NCI-H1105 (cell line): ENCODE results near the gene OR13D1.
"Not testable (repeated sequence)": the region's sequence is repeated elsewhere in the genome, so short reads cannot be mapped to it uniquely, and the experiment has no call there.

ENCODE experiments used
- DNase-seq: peaks from one replicate; lab custom pipeline; 2025; lab: John Stamatoyannopoulos, UW

Gene OR13D1, protein sequence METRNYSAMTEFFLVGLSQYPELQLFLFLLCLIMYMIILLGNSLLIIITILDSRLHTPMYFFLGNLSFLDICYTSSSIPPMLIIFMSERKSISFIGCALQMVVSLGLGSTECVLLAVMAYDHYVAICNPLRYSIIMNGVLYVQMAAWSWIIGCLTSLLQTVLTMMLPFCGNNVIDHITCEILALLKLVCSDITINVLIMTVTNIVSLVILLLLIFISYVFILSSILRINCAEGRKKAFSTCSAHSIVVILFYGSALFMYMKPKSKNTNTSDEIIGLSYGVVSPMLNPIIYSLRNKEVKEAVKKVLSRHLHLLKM

GRCh38 chr9:104694218-104694617 is at the start of gene OR13D1:
Gene OR13D1, plus strand, starts transcription at chr9:104694518. Its CDS starts 0 bp downstream, at chr9:104694518.
- DNase-seq, result no peak

GRCh38 chr9:104658496-104659195 is 35.7 kb upstream of the OR13D1 start:
- no peak for DNase-seq

DNA sequence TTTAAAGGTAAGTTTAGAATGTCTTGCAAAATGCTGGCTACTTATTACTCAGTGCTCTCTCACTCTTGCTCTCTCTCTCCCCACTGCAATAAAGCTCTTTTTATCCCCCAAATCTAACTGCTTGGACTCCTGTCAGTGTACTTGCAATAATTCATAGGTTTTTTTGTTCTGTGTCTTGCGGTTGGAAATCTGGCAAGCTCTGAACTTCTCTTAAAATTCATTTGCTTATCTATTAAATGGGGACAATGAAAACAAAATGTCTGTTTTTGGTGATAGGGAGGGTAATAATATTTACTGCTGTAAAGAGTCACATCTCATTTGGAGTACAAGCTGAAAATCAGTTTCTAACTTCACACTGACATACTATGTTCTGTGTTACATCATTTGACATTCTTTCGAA is 18.7 kb upstream of the OR13D1 start:
- no peak for DNase-seq

DNA sequence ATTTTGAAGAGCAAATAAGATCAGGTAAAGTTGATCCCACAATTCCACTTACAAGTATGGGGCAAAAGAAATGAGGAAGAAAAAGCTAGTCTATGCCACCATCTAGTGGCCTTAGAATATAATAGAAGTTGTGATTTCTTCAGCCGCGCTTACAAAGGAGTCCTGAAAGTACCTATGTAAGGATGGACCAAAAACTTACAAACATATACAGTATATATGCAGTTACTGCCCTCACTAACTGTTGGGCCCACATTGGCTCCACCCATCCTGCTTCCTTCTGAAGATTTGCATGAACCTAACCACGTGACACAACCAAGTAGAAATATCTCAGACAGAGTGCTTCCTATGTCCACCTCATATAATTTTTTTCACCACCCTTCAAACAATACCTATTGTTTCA is 11.7 kb upstream of the OR13D1 start:
- peak; percentile 50 for DNase-seq

- DNase-seq, result no peak
These were observed 8.2 kb upstream of the OR13D1 start for GRCh38 chr9:104686081-104686480.

DNA sequence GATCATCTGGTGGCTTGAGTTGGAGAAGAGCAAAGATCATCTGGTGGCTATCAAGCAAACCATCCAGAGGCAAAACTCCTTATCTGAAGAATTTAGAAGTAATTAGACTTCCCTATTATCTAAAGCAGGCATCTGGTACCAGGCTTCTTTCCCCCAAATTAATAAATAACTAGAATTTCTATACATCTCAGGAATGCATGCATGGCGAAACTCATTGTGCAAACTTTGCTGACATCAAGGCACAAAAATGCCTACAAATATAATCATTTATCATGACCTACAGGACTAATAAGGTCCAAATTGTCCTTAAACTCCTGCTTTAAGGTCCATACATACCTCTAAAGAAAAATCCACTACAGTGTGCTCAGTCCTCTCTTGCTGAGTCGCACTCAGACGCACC is 6.0 kb downstream of the OR13D1 start:
- no peak for DNase-seq

- DNase-seq, result not testable (repeated sequence)
These were observed 14.4 kb downstream of the OR13D1 start for GRCh38 chr9:104708737-104709136.

- no peak for DNase-seq
These were observed 17.3 kb downstream of the OR13D1 start for GRCh38 chr9:104711604-104712003.

DNA sequence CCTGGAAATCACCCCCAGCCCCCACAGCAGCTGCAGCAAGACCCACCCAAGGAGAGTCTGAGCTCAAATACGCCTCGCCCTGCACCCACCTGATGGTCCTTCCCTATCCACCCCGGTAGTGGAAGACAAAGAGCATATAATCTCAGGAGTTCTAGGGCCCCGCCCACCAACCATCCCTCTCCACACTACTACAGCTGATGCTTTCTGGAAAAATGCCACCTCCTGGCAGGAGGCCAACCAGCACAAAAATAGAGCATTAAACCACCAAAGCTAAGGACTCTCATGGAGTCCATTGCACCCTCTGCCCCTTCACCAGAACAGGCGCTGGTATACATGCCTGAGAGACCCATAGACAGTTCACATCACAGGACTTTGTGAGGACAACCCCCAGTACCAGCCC is 30.7 kb downstream of the OR13D1 start:
- DNase-seq, result peak; percentile 28

DNA sequence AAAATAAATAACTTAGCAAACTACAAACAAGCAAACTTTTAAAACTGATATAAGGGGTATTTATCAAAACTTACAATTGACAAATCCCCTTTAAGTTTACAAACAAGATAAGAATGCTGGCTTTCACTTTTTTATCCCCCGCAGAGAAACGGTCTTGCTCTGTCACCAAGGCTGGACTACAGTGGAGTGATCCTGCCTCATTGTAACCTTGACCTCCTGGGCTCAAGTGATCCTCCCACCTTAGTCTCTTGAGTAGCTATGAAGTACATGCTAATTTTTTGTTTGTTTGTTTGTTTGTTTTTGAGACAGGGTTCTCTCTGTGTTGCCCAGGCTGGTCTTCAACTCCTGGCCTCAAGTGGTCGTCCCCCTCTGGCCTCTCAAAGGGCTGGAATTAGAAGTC is 44.1 kb downstream of the OR13D1 start:
- DNase-seq, result no peak

DNA sequence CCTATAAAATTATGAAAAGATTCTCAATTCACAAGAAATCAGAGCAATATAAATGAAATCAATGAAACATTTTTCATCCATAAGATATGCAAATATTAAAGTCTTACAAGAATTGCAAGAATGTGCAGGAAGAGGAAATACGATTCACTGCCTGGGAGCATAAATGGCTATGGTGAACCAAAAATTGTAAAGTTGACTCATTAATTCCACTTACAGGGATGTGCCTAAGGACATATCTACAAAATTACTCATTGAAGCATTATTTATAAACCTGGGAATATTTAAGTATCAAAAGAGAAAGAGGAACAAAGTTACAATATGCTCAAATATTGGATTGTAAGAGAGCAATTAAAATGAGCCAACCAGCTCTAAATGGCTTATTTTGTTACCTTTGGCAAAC is 46.3 kb downstream of the OR13D1 start:
- no peak for DNase-seq

DNA sequence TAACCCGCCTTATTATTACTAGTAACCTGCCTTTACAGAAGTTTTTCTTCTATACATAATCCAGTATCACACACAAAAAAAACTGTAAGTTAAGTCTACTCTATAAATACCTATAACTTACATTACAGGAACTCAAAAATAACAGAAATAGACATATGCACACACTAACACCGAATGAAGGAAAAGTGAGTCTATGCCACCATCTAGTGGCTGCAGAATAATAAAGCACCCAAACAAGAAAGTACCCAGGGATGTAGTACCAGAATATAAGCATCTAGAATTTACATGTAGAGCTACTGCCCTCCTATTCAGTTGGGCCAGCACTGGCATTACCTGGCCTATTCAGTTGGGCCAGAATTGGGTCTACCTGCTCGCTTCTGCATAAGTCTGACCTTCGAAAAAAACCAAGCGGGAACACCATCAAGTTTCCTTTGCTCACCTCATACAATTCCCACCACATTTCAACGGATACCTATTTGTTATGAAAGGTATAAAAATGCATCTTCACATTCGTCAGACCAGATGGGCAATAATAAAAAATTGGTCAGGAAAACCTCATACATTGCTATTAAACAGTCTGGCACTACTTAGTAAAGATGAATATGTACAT is 49.2 kb downstream of the OR13D1 start:
- peak; percentile 26 for DNase-seq
